GM12892 (cell line): ENCODE results near the gene GRXCR1.

Source experiments
- POLR2A ChIP-seq: IDR thresholded peaks from 2 replicates; pipeline ENCODE4 v1.6.1; 2011; ENCODE audit warnings: low read depth, low read length, control low read depth
- POLR2AphosphoS5 ChIP-seq: IDR thresholded peaks from 2 replicates; pipeline ENCODE4 v1.6.1; 2011; ENCODE audit warnings: low read depth, low read length, control low read depth

DNA sequence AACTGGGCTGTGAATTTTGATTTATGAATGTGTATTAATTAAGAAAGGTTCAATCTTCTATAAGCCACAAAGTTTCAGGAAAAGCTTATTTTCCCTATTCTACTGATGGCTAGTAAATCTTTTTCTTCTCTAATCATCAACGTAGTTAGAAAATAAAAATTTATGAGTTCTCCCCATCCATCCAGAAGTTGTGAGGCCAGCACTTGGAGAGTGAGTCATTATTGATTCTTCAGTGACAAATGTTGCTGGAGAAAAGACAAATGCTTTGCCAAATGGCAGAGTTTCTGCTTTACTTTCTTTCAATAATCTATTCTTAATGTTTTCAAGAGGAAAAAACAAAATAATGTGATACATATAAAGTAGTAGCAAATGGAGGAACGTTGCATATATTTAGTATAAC is 11.3 kb upstream of the GRXCR1 start:
- TF ChIP-seq POLR2A (no peak), POLR2AphosphoS5 (no peak)
